CD1c-positive myeloid dendritic cell (primary cell): Measurements from ENCODE around the gene TTLL5.

Experiments
- DNase-seq: peaks from one replicate; pipeline ENCODE4 v3.0.0-alpha.2; 2016; ENCODE audit errors: extremely low spot score

The TTLL5 gene

GRCh38 chr14:75986439-75986765 is 325.4 kb downstream of the TTLL5 start:
- DNase-seq: no peak

DNA sequence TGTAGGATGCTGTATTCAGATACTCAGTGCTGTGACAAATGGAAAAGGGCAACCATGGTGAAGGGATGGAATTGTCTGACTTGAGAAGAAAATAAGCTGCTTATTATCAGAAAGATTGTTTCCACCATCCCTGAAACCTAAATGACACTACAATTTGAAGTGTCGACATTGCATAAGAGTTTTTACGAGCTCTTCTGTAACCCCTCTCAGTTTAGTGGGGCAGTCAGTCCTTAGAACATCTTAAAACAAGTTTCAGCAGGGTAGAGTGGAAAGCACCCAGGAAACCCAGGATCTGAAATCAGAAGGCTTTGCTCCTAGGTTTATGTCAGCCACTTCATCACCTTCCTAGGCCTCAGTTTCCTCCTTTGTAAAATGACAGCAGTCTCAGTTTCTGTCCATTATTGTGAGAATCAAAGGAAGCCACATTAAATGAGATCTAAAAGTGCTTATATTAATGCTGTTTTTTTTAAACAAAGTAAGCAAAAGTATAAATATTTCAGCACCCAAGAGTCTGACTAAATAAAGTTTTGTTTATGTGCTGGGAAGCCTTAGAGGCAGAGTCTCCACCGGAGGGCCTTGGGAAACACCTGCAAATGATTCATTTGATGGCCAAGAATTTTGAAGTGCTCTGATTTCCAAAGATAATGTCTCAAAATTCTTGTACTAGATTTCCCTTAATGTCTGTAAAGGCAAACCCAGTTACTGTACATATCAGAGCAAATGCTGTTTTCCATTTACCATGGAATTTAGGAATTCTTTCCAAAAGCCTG is 326.3 kb downstream of the TTLL5 start:
- DNase-seq: no peak

GRCh38 chr14:75989134-75989533 is 328.1 kb downstream of the TTLL5 start:
- no peak for DNase-seq

GRCh38 chr14:75990297-75990696 is 329.3 kb downstream of the TTLL5 start:
- no peak for DNase-seq

- no peak for DNase-seq
Measured at GRCh38 chr14:75991753-75992152, 330.7 kb downstream of the TTLL5 start.

GRCh38 chr14:75993567-75994041 is 332.6 kb downstream of the TTLL5 start:
- DNase-seq: no peak

GRCh38 chr14:75995372-75996041 is 334.5 kb downstream of the TTLL5 start:
- DNase-seq: no peak

- DNase-seq: no peak
Measured at GRCh38 chr14:75996488-75996887, 335.4 kb downstream of the TTLL5 start.

DNA sequence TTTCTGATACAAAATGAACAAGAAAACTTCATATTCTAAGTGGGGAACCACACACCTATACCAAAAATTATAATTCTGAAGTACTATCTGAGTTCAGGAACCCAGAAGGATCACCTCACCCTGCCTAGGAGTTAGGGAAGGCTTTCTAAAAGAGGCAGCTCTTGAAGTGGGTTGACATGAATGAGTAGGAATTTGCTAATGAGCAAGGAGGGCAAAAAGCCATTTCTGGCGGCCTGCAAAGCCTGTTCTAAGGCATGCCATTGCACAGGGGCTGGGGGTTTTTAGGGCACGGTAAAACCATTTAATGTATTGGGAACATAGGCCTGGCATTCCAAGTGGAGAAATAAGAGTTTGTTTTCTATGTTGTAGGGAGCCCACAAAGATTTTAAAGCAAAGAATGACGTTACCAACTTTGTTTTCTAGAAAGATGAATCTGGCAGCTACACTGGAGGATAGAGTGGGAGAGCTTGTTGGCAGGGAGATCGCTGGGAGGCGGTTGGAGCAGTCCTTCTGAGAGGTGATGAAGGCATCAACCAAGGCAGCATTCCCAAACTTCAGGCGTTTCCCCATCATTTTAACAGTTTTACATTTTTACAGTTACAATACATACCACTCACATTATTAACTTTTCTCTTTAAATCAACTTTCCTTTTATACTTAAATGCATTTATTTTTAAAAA is 338.6 kb downstream of the TTLL5 start:
- DNase-seq: no peak

DNA sequence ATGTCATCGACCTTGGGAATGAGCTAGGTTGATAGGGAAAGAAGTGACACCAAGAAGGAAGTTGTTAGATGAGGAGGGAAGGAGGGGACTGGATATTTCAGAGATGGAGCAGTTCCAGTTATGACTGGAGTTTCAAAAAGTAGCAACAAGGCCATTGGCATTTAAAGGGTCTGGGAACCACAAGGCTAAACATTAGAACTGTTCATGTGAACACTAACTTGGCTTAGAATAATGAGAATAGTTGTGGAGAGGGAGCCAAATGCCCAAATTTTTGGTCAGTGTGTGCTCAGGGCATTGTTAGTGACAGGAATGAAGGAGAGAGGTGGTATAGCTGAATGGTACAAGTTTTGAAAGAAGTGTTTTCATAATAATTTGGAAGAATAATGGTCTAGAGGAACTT is 341.3 kb downstream of the TTLL5 start:
- no peak for DNase-seq
